Uterine smooth muscle cell (primary cell): ENCODE results near the gene PAEP. TPM values are rescaled to one million over a fixed set of nuclear protein-coding genes. Genes with fewer than 3 reads are reported as not detected.

Experiments used
- total RNA-seq: library from RNA; depleted of rRNA; stranded (reverse); fragments of >200 nt; gene quantifications from 2 replicates; pipeline ENCODE4 v1.2.3, GENCODE V29; 2014

The PAEP gene
- not detected in 2 replicates for total RNA-seq

GRCh38 chr9:135561391-135562234 lies at the start of gene PAEP:
Gene PAEP (plus strand): TSS chr9:135561756.

GRCh38 chr9:135520916-135521607 lies 40.5 kb upstream of the PAEP start, which contains the start of gene LCN1:
Gene LCN1 (plus strand): TSS chr9:135521440. CDS start chr9:135521498, 58 bp downstream.

GRCh38 chr9:135545646-135546176 lies 15.8 kb upstream of the PAEP start, which contains the start of gene OBP2A:
Gene OBP2A (plus strand): TSS chr9:135546126. CDS start chr9:135546181, 55 bp downstream.

Other genes with a start within 250 kb of the PAEP start
- gene PPP1R26, start 82.0 kb upstream of the PAEP start, total RNA-seq = 20.6 and 22.9 TPM in 2 replicates
- 12.4 and 15.5 TPM in 2 replicates for gene MRPS2, start 61.1 kb upstream of the PAEP start, total RNA-seq
- gene LCN1, start 40.3 kb upstream of the PAEP start, total RNA-seq = 0.12 TPM in 1 of 2 replicates, not detected in the other
- not detected in 2 replicates for gene OBP2A, start 15.6 kb upstream of the PAEP start, total RNA-seq
- gene GLT6D1, start 77.8 kb downstream of the PAEP start, total RNA-seq = not detected in 2 replicates
- not detected in 2 replicates for gene LCN9, start 101.6 kb downstream of the PAEP start, total RNA-seq
- gene SOHLH1, start 137.7 kb downstream of the PAEP start, total RNA-seq = not detected in 2 replicates
- not detected in 2 replicates for gene KCNT1, start 140.4 kb downstream of the PAEP start, total RNA-seq